ENCODE measurements around the gene NRXN3.

DNA sequence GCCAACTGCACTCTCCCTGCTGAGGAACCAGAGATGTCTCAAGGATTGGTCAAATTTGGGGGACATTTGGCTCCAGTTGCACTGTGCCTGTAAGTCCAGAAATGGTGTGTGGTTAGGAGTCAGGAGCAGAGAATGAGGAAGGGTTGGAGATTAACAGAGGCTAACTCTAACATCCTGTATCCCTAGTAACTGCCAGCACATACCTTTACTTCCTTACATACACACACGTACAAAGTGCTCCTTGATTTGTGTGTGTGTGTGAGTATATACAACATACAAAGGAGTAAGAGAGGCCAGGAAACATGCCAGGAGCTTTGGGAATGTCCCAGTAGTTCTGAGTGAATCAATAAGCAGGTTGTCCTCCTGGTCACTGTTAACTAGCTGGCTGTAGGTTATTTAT, 39.8 kb upstream of the NRXN3 start:
- TF ChIP-seq, protein P1, sequence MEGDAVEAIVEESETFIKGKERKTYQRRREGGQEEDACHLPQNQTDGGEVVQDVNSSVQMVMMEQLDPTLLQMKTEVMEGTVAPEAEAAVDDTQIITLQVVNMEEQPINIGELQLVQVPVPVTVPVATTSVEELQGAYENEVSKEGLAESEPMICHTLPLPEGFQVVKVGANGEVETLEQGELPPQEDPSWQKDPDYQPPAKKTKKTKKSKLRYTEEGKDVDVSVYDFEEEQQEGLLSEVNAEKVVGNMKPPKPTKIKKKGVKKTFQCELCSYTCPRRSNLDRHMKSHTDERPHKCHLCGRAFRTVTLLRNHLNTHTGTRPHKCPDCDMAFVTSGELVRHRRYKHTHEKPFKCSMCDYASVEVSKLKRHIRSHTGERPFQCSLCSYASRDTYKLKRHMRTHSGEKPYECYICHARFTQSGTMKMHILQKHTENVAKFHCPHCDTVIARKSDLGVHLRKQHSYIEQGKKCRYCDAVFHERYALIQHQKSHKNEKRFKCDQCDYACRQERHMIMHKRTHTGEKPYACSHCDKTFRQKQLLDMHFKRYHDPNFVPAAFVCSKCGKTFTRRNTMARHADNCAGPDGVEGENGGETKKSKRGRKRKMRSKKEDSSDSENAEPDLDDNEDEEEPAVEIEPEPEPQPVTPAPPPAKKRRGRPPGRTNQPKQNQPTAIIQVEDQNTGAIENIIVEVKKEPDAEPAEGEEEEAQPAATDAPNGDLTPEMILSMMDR (IDR thresholded peaks at IDR 0.05; ENCODE audit: insufficient read depth, low read depth, low read length), result no peak
- TF ChIP-seq EZH2 (IDR thresholded peaks at IDR 0.05; ENCODE audit: insufficient read depth, low read length), result no peak

Data from astrocyte (in vitro differentiated cells and primary cell).